Endothelial cell of umbilical vein (primary cell): Measurements from ENCODE around the gene EXD2. TPM values are rescaled to one million over a fixed set of nuclear protein-coding genes. Genes with fewer than 3 reads are reported as not detected.

Experiments
- BruUV-seq: library from RNA; stranded (reverse); fragments of 400-500 nt; replicated peaks from 2 replicates; lab custom pipeline; 2021; lab: Mats Ljungman, UMichigan
- CTCF ChIA-PET: fragments of 300-600, 350-600 bp; sonication (Branson Sonifier 250); formaldehyde crosslinking; loops from one replicate; lab custom pipeline; 2021; ENCODE audit warnings: antibody characterized with exemption, inconsistent platforms; lab: Charles Lee
- POLR2A ChIA-PET: fragments of 300-600, 350-600 bp; sonication (Branson Sonifier 250); formaldehyde crosslinking; loops from one replicate; lab custom pipeline; 2021; ENCODE audit warnings: antibody characterized with exemption, inconsistent platforms; lab: Charles Lee
- DNase-seq: peaks from one replicate; pipeline ENCODE4 v3.0.0-alpha.2; 2011; ENCODE audit warnings: low read depth, low spot score
- FAIRE-seq: peaks from 2 replicates; lab custom pipeline; 2011; peaks lifted over from hg19 to GRCh38; lab: Jason Lieb, UNC
- H2AFZ ChIP-seq: 2 replicates; pipeline ENCODE4 v1.6.0; 2012; ENCODE audit warnings: low read depth, low read length, control low read depth, inconsistent platforms
- H3K27ac ChIP-seq: 2 replicates; pipeline ENCODE4 v1.5.1; 2011; ENCODE audit warnings: low read depth, mild to moderate bottlenecking, control low read depth, low read length, moderate library complexity; ENCODE audit not compliant: insufficient read depth
- H3K27me3 ChIP-seq, 2 experiments: 2 replicates each; pipeline versions ENCODE4 v1.6.0 to v1.6.1; 2011; ENCODE audit warnings: low read length in 2 of 2, mixed read lengths in 1 of 2; ENCODE audit not compliant: control insufficient read depth in 2 of 2, insufficient read depth in 2 of 2
- H3K36me3 ChIP-seq, 2 experiments: 2 replicates in 1 of 2; 3 replicates in 1 of 2; pipeline ENCODE4 v1.5.1; 2011; ENCODE audit warnings: low read length in 2 of 2, mild to moderate bottlenecking in 1 of 2, moderate library complexity in 1 of 2; ENCODE audit not compliant: control insufficient read depth in 2 of 2, insufficient read depth in 2 of 2; ENCODE audit errors: extremely low read depth in 1 of 2
- H3K4me1 ChIP-seq: 3 replicates; pipeline ENCODE4 v1.5.1; 2011; ENCODE audit warnings: mild to moderate bottlenecking, low read length; ENCODE audit not compliant: control insufficient read depth, insufficient read depth; ENCODE audit errors: extremely low read depth
- H3K4me2 ChIP-seq: 2 replicates; pipeline ENCODE4 v1.6.1; 2011; ENCODE audit warnings: low read length, control low read depth, mixed read lengths; ENCODE audit not compliant: insufficient read depth
- H3K4me3 ChIP-seq, 3 experiments: fragments of 200-600 bp in 1 of 3; sonication (generic), shearing (Covaris generic) in 1 of 3; replicated peaks in 1 of 3; 2 replicates each; pipeline ENCODE4 v1.5.1; 2011 to 2016; ENCODE audit warnings: control low read depth in 3 of 3, low read length in 3 of 3, mild to moderate bottlenecking in 2 of 3, inconsistent platforms in 1 of 3, low read depth in 1 of 3, moderate library complexity in 1 of 3; ENCODE audit not compliant: insufficient read depth in 1 of 3
- H3K79me2 ChIP-seq: 2 replicates; pipeline ENCODE4 v1.6.0; 2012; ENCODE audit warnings: low read length, inconsistent platforms; ENCODE audit not compliant: control insufficient read depth, insufficient read depth
- H3K9ac ChIP-seq: replicated peaks from 2 replicates; pipeline ENCODE3; 2011; ENCODE audit warnings: low read length, control low read depth; ENCODE audit not compliant: insufficient read depth; ENCODE audit errors: extremely low read depth
- H3K9me1 ChIP-seq: replicated peaks from 3 replicates; pipeline ENCODE4 v1.6.0; 2011; ENCODE audit warnings: mild to moderate bottlenecking, low read length; ENCODE audit not compliant: control insufficient read depth, insufficient read depth; ENCODE audit errors: extremely low read depth
- H3K9me3 ChIP-seq: replicated peaks from 2 replicates; pipeline ENCODE4 v1.5.1; 2012; ENCODE audit warnings: low read length, inconsistent platforms; ENCODE audit not compliant: control insufficient read depth, insufficient read depth
- H4K20me1 ChIP-seq: replicated peaks from 2 replicates; pipeline ENCODE3; 2011; ENCODE audit warnings: mild to moderate bottlenecking, low read length; ENCODE audit not compliant: control insufficient read depth, insufficient read depth; ENCODE audit errors: extremely low read depth
- EZH2 ChIP-seq: IDR thresholded peaks from 2 replicates; pipeline ENCODE4 v1.6.1; 2012; ENCODE audit warnings: borderline replicate concordance, low read depth, mild to moderate bottlenecking, moderate library complexity, low read length, inconsistent platforms; ENCODE audit not compliant: severe bottlenecking
- FOS ChIP-seq: IDR thresholded peaks from 2 replicates; pipeline ENCODE4 v1.6.1; 2011; ENCODE audit warnings: mild to moderate bottlenecking, low read length, moderate library complexity, borderline replicate concordance; ENCODE audit not compliant: insufficient read depth
- GATA2 ChIP-seq: IDR thresholded peaks from 2 replicates; pipeline ENCODE4 v1.7.0; 2011; ENCODE audit warnings: low read depth, mild to moderate bottlenecking, moderate library complexity, mixed read lengths, low read length; ENCODE audit not compliant: insufficient read length, insufficient read depth
- JUN ChIP-seq: IDR thresholded peaks from 2 replicates; pipeline ENCODE4 v1.6.1; 2011; ENCODE audit warnings: borderline replicate concordance, low read depth; ENCODE audit not compliant: insufficient read length, insufficient read depth
- MAX ChIP-seq: IDR thresholded peaks from 2 replicates; pipeline ENCODE4 v1.6.1; 2011; ENCODE audit not compliant: insufficient read depth, insufficient read length
- MYC ChIP-seq: IDR thresholded peaks from one replicate; pipeline ENCODE4 v1.6.1; 2011; ENCODE audit warnings: mild to moderate bottlenecking, low read depth, low read length
- POLR2AphosphoS5 ChIP-seq: IDR thresholded peaks from 2 replicates; pipeline ENCODE4 v1.6.1; 2012; ENCODE audit warnings: low read depth, mild to moderate bottlenecking, control low read depth, low read length, moderate library complexity; ENCODE audit not compliant: insufficient read depth
- dilution Hi-C: fragments of 300-500 bp; cut with MboI; formaldehyde crosslinking; loops from one replicate; pipeline ENCODE4 v1.15.0; 2019; ENCODE audit warnings: low sequenced_read_pairs; ENCODE audit not compliant: extremely low pct_ligation_motif_present
- intact Hi-C: fragments of 100-400 bp; cut with micrococcal nuclease; formaldehyde crosslinking; loops from one replicate; pipeline ENCODE4 v1.10.0; 2022
- polyA plus RNA-seq, 4 experiments: library from polyadenylated mRNA; depleted of rRNA in 3 of 4; stranded (reverse) in 3 of 4; unstranded in 1 of 4; fragments of >200 nt; gene quantifications; 2 replicates each; pipeline versions ENCODE4 v1.2.1 to v1.2.3, GENCODE V29; 2011 to 2012; ENCODE audit warnings: missing spikeins in 1 of 4
- small RNA-seq: library from RNA; depleted of rRNA; stranded (forward); fragments of <200 nt; gene quantifications from one replicate; pipeline ENCODE3, GENCODE V24; 2012; ENCODE audit warnings: low replicate concordance, low read depth; ENCODE audit not compliant: insufficient read depth, insufficient read length
- total RNA-seq: library from RNA; stranded (reverse); gene quantifications from 2 replicates; pipeline ENCODE4 v1.2.3, GENCODE V29; 2021

EXD2 gene
- total and polyA plus RNA-seq, 2 donors (not counting 3 experiments of a cell fraction or from before 2014, with no cell fraction given): 11.6 to 22.6 TPM

- dilution Hi-C loops: no loop called here
- Histone ChIP-seq H3K9me3 (no peaks in the 10 kb centered on the region), H3K4me3 (no peak overlapping the region), H3K79me2 (no peaks in the 10 kb centered on the region), H4K20me1 (no peaks in the 10 kb centered on the region), H2AFZ (no peak overlapping the region), H3K27ac (no peak overlapping the region), H3K27me3 (peaks cover under 1 to 1% of the 10 kb centered on the region in 2 experiments), H3K9me1 (no peaks in the 10 kb centered on the region), H3K4me1 (no peaks in the 10 kb centered on the region), H3K4me2 (no peak overlapping the region), H3K36me3 (no peaks in the 10 kb centered on the region), H3K9ac (no peak overlapping the region)
- TF ChIP-seq MAX (no peak), POLR2AphosphoS5 (no peak), FOS (no peak), EZH2 (no peak), GATA2 (no peak), JUN (no peak), MYC (no peak)
- intact Hi-C loops: no loop called here
- POLR2A ChIA-PET: no interaction called here
- CTCF ChIA-PET: interaction anchor here (1.1 kb wide), 1 partner anchor 51 kb away, joined by 3 read pairs; no protein-coding TSS in a partner anchor
- no peak for DNase-seq
- FAIRE-seq: no peak
- no TSS peak for BruUV-seq
Observed at GRCh38 chr14:69291891-69292561, 100.7 kb downstream of the EXD2 start.

Small RNA genes lying within 50 kb of the gene (small RNA-seq; reads per million reads assigned to genes)
- gene RF00019: not detected

Other genes with a start within 250 kb of the EXD2 start
- 442 and 443 TPM in 2 replicates for gene ACTN1, start 212.2 kb upstream of the EXD2 start, total RNA-seq
- gene ACTN1, start 212.2 kb upstream of the EXD2 start, polyA plus RNA-seq: 463 and 633 TPM in 2 replicates
- 35.3 and 37.9 TPM in 2 replicates for gene DCAF5, start 38.4 kb upstream of the EXD2 start, total RNA-seq
- 49.1 and 52.5 TPM in 2 replicates for gene DCAF5, start 38.4 kb upstream of the EXD2 start, polyA plus RNA-seq
- 0.49 and 1.0 TPM in 2 replicates for gene GALNT16, start 68.7 kb downstream of the EXD2 start, total RNA-seq
- 0.39 and 0.51 TPM in 2 replicates for gene GALNT16, start 68.7 kb downstream of the EXD2 start, polyA plus RNA-seq
- gene ERH, start 206.8 kb downstream of the EXD2 start, total RNA-seq: 263 and 273 TPM in 2 replicates
- gene ERH, start 206.8 kb downstream of the EXD2 start, polyA plus RNA-seq: 127 and 157 TPM in 2 replicates
- 52.1 and 55.2 TPM in 2 replicates for gene SLC39A9, start 207.2 kb downstream of the EXD2 start, total RNA-seq
- gene SLC39A9, start 207.2 kb downstream of the EXD2 start, polyA plus RNA-seq: 39.8 and 40.8 TPM in 2 replicates